SH-SY5Y (cell line): ENCODE measurements around the gene NTN4.

Experiments used
- GATA2 ChIP-seq: IDR thresholded peaks from 2 replicates; pipeline ENCODE4 v1.6.1; 2011; ENCODE audit warnings: mild to moderate bottlenecking, low read depth, low read length
- GATA3 ChIP-seq: IDR thresholded peaks from 2 replicates; pipeline ENCODE4 v1.6.1; 2011; ENCODE audit warnings: low read depth, mild to moderate bottlenecking, low read length, moderate library complexity

DNA sequence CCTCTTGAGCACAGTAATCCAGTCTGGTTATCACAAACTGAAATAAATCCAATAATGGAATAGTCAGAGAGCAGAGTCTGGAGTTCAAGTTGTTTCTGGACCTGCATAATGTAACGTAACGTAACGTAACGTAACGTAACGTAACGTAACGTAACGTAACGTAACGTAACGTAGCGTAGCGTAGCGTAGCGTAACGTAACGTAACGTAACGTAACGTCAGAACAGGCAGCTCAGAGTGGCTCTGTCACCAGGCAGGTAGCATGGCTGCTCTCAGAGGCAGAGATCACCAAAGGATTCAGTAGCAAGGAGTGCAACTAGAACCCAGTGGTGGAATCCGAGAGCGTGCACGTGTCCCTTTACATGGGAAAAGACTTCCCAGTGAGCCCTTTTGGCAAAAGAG lies 153.6 kb downstream of the NTN4 start:
- no peak for TF ChIP-seq GATA2
- no peak for TF ChIP-seq GATA3
